Activated CD4-positive, alpha-beta memory T cell treated with anti-CD3 and anti-CD28 coated beads, Interleukin-2, amount 10 ng/mL, durations not matched to agents 7 days and 5 days (primary cell): Measurements from ENCODE around the gene COL3A1. TPM values are rescaled to one million over a fixed set of nuclear protein-coding genes. Genes with fewer than 3 reads are reported as not detected.

Experiments used
- CTCF ChIA-PET: fragments of 350-600 bp; sonication (Branson Sonifier 250); formaldehyde crosslinking; loops from one replicate; lab custom pipeline; 2021; ENCODE audit warnings: antibody characterized with exemption, inconsistent platforms; lab: Charles Lee
- POLR2A ChIA-PET: fragments of 350-600 bp; sonication (Branson Sonifier 250); formaldehyde crosslinking; loops from one replicate; lab custom pipeline; 2021; ENCODE audit warnings: antibody characterized with exemption; lab: Charles Lee
- DNase-seq: peaks from one replicate; pipeline ENCODE4 v3.0.0-alpha.2; 2020
- H3K27ac Mint-ChIP-seq: one replicate; pipeline ENCODE4 v1.8.0; 2021; ENCODE audit warnings: mild to moderate bottlenecking, mixed read lengths
- H3K27me3 Mint-ChIP-seq: one replicate; pipeline ENCODE4 v1.8.0; 2021; ENCODE audit warnings: mixed read lengths
- H3K36me3 Mint-ChIP-seq: one replicate; pipeline ENCODE4 v1.8.0; 2021; ENCODE audit warnings: low read depth, mixed read lengths
- H3K4me1 Mint-ChIP-seq: one replicate; pipeline ENCODE4 v1.8.0; 2021; ENCODE audit warnings: mixed read lengths
- H3K4me3 Mint-ChIP-seq: one replicate; pipeline ENCODE4 v1.8.0; 2021; ENCODE audit warnings: mild to moderate bottlenecking, mixed read lengths
- H3K9me3 Mint-ChIP-seq: one replicate; pipeline ENCODE4 v1.8.0; 2021; ENCODE audit warnings: mixed read lengths
- total RNA-seq, 2 experiments: library from RNA; stranded (reverse); gene quantifications; one replicate each; pipeline ENCODE4 v1.2.3, GENCODE V29; 2021

The COL3A1 gene
- total RNA-seq, 2 experiments from 2014 or later: not detected

DNA sequence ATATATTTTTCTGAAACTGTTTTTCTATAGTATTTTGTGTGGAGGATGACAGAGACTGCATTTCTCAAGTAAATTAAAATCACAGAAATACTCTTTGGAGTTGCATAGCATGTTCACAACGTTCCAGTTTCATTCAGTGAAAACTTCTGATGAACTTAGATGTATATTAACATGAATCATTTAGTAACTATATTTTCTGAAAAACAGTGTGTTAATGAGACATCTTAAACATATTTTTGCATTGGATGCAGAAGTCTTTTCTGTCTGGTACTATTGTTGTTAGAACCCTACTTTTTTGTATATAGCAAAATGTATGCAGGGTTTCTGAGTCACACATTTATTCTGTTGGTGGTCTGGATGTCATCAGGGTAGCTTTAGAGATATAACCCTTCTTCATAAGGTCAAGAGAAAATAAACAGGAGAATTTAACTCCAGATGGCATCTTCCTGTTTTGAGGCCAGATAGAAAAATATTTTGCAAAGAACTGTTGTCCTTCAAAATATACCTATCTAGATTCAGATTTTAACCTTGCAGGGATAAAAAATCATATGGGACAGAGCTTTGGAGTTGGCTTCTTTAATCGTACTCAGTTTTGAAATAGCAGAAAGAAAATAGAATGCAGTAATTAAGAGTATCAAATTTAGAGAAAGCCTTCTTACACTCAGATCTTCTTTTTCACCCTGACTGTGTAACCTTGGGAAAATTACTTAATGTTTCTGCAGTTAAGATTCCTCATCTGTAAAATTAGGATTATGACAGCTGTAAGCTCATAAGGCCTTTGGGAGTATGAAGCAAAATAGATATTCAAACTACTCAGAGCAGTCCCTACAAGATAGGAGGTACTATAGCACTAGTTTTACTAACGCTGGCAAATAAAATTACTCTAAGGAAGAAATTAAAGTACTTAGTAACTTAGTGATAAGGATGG lies 5.3 kb downstream of the COL3A1 start:
- H3K4me3 Mint-ChIP-seq: no peak overlapping the region
- ChIA-PET POLR2A (no interaction called here), CTCF (no interaction called here)
- H3K36me3 Mint-ChIP-seq: no peaks in the 10 kb centered on the region
- H3K4me1 Mint-ChIP-seq: peaks cover 7% of the 10 kb centered on the region
- DNase-seq: no peak
- H3K9me3 Mint-ChIP-seq: no peaks in the 10 kb centered on the region
- H3K27me3 Mint-ChIP-seq: no peaks in the 10 kb centered on the region
- no peak overlapping the region for H3K27ac Mint-ChIP-seq

GRCh38 chr2:188983427-188984064 lies 9.4 kb downstream of the COL3A1 start:
- no peaks in the 10 kb centered on the region for H3K27me3 Mint-ChIP-seq
- ChIA-PET CTCF (no interaction called here), POLR2A (no interaction called here)
- H3K4me1 Mint-ChIP-seq: peaks cover 5% of the 10 kb centered on the region
- no peak overlapping the region for H3K27ac Mint-ChIP-seq
- H3K36me3 Mint-ChIP-seq: no peaks in the 10 kb centered on the region
- no peak overlapping the region for H3K4me3 Mint-ChIP-seq
- no peaks in the 10 kb centered on the region for H3K9me3 Mint-ChIP-seq
- no peak for DNase-seq

GRCh38 chr2:188984065-188984491 lies 9.9 kb downstream of the COL3A1 start:
- H3K27me3 Mint-ChIP-seq: no peaks in the 10 kb centered on the region
- H3K9me3 Mint-ChIP-seq: no peaks in the 10 kb centered on the region
- POLR2A ChIA-PET: no interaction called here
- H3K4me1 Mint-ChIP-seq: no peaks in the 10 kb centered on the region
- DNase-seq: no peak
- no peak overlapping the region for H3K4me3 Mint-ChIP-seq
- H3K36me3 Mint-ChIP-seq: no peaks in the 10 kb centered on the region
- no peak overlapping the region for H3K27ac Mint-ChIP-seq
- CTCF ChIA-PET: no interaction called here

DNA sequence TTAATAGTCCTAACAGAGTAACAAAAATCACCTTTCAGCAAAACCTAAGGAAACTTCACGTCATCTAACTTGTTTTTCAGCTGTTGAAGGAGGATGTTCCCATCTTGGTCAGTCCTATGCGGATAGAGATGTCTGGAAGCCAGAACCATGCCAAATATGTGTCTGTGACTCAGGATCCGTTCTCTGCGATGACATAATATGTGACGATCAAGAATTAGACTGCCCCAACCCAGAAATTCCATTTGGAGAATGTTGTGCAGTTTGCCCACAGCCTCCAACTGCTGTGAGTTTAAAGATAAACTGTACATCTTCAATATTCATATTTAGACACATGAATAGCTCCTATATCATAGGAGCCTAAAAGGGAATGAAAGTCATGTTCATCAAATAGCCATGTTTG lies 10.5 kb downstream of the COL3A1 start:
- Mint-ChIP-seq H3K36me3 (no peaks in the 10 kb centered on the region), H3K4me1 (no peaks in the 10 kb centered on the region), H3K9me3 (no peaks in the 10 kb centered on the region), H3K27ac (no peak overlapping the region), H3K4me3 (no peak overlapping the region), H3K27me3 (no peaks in the 10 kb centered on the region)
- DNase-seq: no peak
- ChIA-PET POLR2A (no interaction called here), CTCF (no interaction called here)

GRCh38 chr2:188986839-188987238 lies 12.7 kb downstream of the COL3A1 start:
- CTCF ChIA-PET: no interaction called here
- POLR2A ChIA-PET: no interaction called here
- Mint-ChIP-seq H3K27me3 (no peaks in the 10 kb centered on the region), H3K4me1 (no peaks in the 10 kb centered on the region), H3K36me3 (no peaks in the 10 kb centered on the region), H3K27ac (no peak overlapping the region), H3K4me3 (no peak overlapping the region), H3K9me3 (no peaks in the 10 kb centered on the region)
- no peak for DNase-seq

DNA sequence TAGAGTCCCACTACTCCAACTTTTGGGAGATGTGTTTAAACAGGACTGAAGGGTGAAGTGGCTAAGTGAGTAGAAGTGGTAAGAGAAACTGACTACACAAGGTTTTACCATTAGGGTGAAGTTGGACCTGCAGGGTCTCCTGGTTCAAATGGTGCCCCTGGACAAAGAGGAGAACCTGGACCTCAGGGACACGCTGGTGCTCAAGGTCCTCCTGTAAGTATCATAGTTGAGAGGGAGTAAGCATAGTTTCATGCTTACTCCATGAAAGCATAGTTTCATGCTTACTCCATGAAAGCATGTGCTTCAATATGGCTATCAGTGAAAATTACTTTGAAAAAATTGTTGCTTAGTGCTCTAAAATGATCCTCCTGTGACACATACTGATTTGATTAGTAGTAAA lies 19.1 kb downstream of the COL3A1 start:
- no peaks in the 10 kb centered on the region for H3K27me3 Mint-ChIP-seq
- CTCF ChIA-PET: no interaction called here
- no peak overlapping the region for H3K27ac Mint-ChIP-seq
- no peaks in the 10 kb centered on the region for H3K9me3 Mint-ChIP-seq
- H3K4me3 Mint-ChIP-seq: no peak overlapping the region
- no peak for DNase-seq
- POLR2A ChIA-PET: no interaction called here
- H3K36me3 Mint-ChIP-seq: no peaks in the 10 kb centered on the region
- no peaks in the 10 kb centered on the region for H3K4me1 Mint-ChIP-seq

GRCh38 chr2:188997263-188997662 lies 23.1 kb downstream of the COL3A1 start:
- DNase-seq: no peak
- Mint-ChIP-seq H3K27me3 (no peaks in the 10 kb centered on the region), H3K4me3 (no peak overlapping the region), H3K4me1 (peaks cover 3% of the 10 kb centered on the region), H3K27ac (no peak overlapping the region), H3K9me3 (no peaks in the 10 kb centered on the region), H3K36me3 (no peaks in the 10 kb centered on the region)
- ChIA-PET CTCF (no interaction called here), POLR2A (no interaction called here)

DNA sequence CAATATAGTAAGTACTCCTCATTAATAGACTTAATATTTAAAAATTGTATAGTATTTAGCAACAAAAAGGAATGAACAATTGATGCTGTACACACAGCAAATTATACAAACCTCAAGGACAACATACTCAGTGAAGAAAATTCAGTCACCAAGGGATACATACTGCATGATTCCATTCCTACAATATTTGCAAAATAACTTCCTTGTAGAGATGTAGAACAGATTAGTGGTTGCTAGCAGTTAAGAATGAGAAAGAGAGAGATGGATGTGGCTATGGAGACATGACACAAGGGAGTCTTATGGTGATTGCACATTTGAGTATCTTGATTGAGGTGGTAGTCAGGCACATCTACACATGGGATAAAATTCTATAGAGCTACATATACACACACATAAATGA lies 26.0 kb downstream of the COL3A1 start:
- Mint-ChIP-seq H3K36me3 (no peaks in the 10 kb centered on the region), H3K4me3 (no peak overlapping the region), H3K9me3 (no peaks in the 10 kb centered on the region), H3K27ac (no peak overlapping the region), H3K27me3 (no peaks in the 10 kb centered on the region), H3K4me1 (peaks cover 5% of the 10 kb centered on the region)
- ChIA-PET POLR2A (no interaction called here), CTCF (no interaction called here)
- DNase-seq: no peak

GRCh38 chr2:189002079-189002478 lies 27.9 kb downstream of the COL3A1 start:
- no peaks in the 10 kb centered on the region for H3K9me3 Mint-ChIP-seq

GRCh38 chr2:189008555-189009262 lies 34.5 kb downstream of the COL3A1 start:
- H3K27me3 Mint-ChIP-seq: no peaks in the 10 kb centered on the region
- DNase-seq: no peak
- no peak overlapping the region for H3K27ac Mint-ChIP-seq
- POLR2A ChIA-PET: no interaction called here
- no peaks in the 10 kb centered on the region for H3K36me3 Mint-ChIP-seq
- no peaks in the 10 kb centered on the region for H3K9me3 Mint-ChIP-seq
- H3K4me3 Mint-ChIP-seq: no peak overlapping the region
- CTCF ChIA-PET: no interaction called here
- H3K4me1 Mint-ChIP-seq: no peaks in the 10 kb centered on the region

More at GRCh38 chr2:189002079-189002478, 27.9 kb downstream of the COL3A1 start:
- Mint-ChIP-seq H3K4me1 (peaks cover 5% of the 10 kb centered on the region), H3K27ac (no peak overlapping the region), H3K36me3 (no peaks in the 10 kb centered on the region), H3K27me3 (no peaks in the 10 kb centered on the region), H3K4me3 (no peak overlapping the region)
- ChIA-PET CTCF (no interaction called here), POLR2A (no interaction called here)
- DNase-seq: no peak

DNA sequence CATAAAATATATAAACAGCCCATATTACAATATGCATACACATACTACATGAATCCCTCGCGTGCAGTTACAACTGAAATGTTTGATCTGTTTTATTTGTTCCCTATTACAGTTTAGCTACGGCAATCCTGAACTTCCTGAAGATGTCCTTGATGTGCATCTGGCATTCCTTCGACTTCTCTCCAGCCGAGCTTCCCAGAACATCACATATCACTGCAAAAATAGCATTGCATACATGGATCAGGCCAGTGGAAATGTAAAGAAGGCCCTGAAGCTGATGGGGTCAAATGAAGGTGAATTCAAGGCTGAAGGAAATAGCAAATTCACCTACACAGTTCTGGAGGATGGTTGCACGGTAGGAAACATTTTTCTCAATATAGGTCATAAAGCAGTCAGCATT lies 36.4 kb downstream of the COL3A1 start:
- Mint-ChIP-seq H3K4me3 (no peak overlapping the region), H3K36me3 (no peaks in the 10 kb centered on the region), H3K4me1 (no peaks in the 10 kb centered on the region)

GRCh38 chr2:189012351-189012750 lies 38.2 kb downstream of the COL3A1 start:
- Mint-ChIP-seq H3K27me3 (no peaks in the 10 kb centered on the region), H3K4me3 (no peak overlapping the region), H3K27ac (no peak overlapping the region), H3K9me3 (no peaks in the 10 kb centered on the region), H3K36me3 (no peaks in the 10 kb centered on the region), H3K4me1 (no peaks in the 10 kb centered on the region)
- CTCF ChIA-PET: no interaction called here
- POLR2A ChIA-PET: no interaction called here
- DNase-seq: no peak

More for the DNA sequence above, 36.4 kb downstream of the COL3A1 start:
- H3K27me3 Mint-ChIP-seq: no peaks in the 10 kb centered on the region
- no peaks in the 10 kb centered on the region for H3K9me3 Mint-ChIP-seq
- ChIA-PET POLR2A (no interaction called here), CTCF (no interaction called here)
- no peak overlapping the region for H3K27ac Mint-ChIP-seq
- no peak for DNase-seq

DNA sequence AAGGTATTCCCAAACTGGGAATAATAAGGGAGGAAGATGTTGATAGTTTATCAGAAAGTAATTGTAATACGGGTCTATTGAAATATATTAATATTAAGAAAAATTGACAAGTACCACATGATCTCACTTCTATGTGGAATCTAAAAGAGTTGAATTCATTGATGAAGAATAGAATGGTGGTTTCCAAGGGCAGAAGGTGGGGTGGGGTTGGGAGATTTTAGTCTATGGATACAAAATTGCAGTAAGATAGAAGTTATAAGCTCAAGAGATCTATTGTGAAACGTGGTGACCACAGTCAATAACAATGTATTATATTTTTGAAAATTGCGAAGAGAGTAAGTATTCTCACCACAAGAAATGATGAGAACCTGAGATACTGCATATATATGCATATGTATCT lies 38.9 kb downstream of the COL3A1 start:
- no peaks in the 10 kb centered on the region for H3K36me3 Mint-ChIP-seq
- H3K9me3 Mint-ChIP-seq: no peaks in the 10 kb centered on the region
- no peak for DNase-seq
- CTCF ChIA-PET: no interaction called here
- H3K27me3 Mint-ChIP-seq: no peaks in the 10 kb centered on the region
- H3K4me3 Mint-ChIP-seq: no peak overlapping the region
- no peak overlapping the region for H3K27ac Mint-ChIP-seq
- no peaks in the 10 kb centered on the region for H3K4me1 Mint-ChIP-seq
- POLR2A ChIA-PET: no interaction called here
